Measurements from ENCODE around the gene RPS5.
A peak's percentile ranks its signal among the peaks of the same experiment; 100 is the strongest.
"Not testable (repeated sequence)": the region's sequence is repeated elsewhere in the genome, so short reads cannot be mapped to it uniquely, and the experiment has no call there.

Gene RPS5

DNA sequence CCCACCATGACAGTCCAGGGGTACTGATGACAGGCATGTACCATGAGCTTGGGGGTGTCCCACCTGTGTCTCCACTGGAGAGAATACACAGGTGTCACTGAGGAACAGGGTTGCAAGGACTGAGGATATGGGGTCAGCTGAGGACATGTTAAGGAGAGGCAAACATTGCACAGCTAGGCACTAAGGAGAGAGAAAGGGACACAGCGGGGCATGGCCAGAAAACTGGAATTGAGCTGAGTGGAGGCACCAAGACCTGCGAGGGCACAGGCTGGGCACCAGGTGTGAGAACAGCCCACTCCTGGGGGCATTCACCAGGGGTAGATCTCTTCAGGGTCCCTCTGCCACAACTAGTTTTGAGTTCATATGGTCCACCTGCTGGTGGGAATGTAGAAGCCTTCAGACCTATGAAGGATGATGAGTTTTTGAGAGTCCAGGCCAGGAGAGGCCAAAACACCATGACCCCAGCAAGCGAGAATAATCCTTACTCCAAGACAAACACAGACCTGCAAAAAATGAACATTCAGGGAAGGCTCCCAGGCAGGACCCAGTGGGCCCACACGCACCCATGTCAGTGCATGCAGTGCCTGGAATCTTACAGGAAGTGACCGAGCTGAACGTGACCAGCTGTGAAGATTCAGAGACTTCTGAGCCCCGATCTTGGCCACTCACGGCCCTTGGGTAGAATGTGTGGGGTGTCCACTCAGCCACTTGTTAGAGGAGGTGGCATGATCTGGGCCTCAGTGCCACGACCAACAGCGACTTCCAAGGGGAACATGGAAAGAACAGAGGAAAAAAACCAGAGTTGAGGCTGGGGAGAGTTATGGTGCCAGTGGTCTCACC lies 20.0 kb downstream of the RPS5 start:
- no peak for DNase-seq (ENCODE audit: low spot score)

DNA sequence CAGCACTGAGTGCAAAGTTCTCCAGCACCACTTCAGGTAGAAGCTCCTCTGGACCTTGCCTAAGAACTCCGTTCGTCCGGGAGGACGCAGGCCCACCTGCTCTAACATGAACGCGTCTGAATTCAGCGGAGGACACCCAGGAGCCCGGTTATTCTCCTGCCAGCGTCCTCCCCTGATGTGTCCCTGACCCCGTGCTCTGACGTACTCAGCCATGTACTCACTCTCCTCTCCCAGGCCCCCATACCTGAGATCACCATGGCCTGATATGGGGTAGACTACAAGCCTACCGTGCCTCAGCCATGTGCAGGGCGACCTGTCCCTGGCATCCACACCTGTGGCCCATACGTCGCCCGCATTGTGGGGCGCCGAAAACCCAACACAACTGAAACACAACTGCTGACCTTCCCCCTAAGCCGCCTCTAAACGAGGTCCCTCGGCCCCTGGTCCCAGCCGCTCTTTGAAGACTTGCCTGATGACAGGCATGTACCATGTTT lies 20.6 kb downstream of the RPS5 start:
- no peak for DNase-seq (ENCODE audit: low spot score)

DNA sequence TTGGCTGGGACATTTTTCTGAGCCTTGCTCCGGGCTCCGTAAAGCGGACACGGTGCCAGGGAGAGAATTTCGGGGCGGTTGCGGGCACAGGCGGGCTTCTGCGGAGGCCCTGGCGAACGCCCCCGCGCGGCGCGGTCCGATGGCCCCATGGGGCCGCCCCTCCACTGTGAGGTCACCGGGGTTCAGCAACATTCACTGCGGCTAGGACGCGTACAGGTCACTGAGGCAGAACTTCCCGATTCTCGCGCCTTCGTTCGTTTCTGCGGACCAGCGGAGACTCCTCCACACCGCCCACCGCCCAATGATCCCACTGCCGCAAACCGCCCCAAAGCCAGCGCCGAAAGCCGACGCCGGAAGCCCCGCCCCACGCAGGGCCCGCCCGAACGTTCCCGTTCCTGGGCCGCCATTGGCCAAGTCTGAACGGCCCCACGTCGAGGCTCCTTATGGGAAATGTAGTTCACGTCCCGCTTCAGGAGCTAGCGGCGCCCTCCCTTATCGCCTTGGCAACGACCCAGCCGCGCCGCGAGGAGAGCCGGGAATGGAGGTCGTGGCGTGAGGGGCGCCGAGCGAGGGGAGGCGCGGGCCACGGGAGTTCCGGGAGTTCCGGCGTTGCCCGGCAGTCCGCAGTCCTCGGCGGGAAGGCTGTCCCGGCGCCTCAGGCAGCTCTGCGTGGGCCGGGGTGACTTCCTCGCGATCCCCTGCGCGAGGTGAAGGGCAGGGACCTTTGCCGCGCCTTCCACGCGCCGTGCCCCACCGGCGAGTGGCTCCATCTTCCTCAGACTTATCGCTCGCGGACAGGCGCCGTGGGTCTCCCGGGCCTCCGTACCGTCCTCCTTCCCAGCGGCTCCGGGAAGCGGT lies 21.3 kb downstream of the RPS5 start, which contains the start of gene ZNF584:
ZNF584 (plus strand) TSS at position 498 of the 858 bp plus-strand sequence. CDS start 499 bp downstream, outside the sequence.
- DNase-seq (ENCODE audit: low spot score): peak; percentile 94

DNA sequence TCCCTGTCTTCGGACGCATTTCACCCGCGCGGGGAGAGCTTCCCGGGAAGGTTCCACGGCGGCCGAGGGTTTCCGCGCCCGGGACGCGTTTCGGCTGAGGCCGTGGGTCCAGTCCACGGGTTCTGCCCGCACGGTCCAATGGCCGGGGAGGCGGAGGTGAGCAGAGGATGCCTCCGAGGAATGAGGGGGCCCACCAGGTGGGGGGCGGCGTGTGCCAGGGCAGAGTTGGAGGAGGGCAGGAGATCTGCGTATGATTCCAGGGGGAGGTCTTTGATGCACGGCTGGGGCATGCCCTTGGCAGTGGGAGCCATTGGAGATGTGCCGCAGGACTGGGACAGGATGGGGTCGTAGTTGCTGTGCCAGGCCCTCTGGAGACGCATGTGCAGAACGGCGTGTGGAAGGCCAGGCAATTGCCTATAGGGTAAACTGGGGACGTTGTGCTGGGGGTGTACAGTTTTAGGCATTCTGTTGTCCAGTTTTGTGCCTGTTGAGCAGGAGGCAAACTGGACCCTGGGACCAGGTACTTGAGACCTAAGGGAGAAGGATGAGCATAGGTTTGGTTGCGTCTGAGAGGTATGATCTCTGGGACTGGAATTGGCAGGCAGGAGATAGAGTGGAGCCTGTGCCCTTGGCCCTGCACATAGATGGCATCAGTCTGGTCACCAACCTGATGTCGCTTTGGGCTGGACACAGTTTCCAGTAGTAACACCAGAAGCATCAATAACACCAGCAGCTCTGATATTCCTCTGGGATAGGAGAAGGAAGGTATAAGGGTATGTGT lies 22.1 kb downstream of the RPS5 start:
- peak; percentile 72 for DNase-seq (ENCODE audit: low spot score)

DNA sequence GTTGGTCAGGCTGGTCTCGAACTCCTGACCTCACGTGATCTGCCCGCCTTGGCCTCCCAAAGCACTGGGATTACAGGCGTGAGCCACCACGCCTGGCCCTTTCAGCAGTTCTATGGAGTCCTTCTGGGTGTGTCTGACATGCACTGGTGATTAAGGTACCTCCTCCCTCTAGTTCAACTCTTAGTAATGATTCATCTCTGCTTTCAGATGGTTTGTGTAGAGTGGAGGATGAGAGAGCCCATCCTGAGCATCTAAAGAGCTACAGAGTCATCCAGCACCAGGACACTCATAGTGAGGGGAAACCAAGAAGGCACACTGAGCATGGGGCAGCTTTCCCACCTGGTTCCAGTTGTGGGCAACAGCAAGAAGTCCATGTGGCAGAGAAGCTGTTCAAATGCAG lies 29.5 kb downstream of the RPS5 start:
- DNase-seq (ENCODE audit: low spot score): no peak

DNA sequence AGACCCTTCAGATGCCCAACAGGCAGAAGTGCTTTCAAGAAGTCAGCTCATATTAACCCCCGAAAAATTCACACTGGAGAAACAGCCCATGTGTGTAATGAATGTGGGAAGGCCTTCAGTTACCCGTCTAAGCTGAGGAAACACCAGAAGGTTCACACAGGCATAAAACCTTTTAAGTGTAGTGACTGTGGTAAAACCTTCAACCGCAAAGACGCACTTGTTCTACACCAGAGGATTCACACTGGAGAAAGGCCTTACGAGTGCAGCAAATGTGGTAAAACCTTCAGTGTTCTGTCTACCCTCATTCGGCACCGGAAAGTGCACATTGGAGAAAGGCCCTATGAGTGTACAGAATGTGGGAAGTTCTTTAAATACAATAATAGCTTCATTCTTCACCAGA lies 30.0 kb downstream of the RPS5 start:
- no peak for DNase-seq (ENCODE audit: low spot score)

DNA sequence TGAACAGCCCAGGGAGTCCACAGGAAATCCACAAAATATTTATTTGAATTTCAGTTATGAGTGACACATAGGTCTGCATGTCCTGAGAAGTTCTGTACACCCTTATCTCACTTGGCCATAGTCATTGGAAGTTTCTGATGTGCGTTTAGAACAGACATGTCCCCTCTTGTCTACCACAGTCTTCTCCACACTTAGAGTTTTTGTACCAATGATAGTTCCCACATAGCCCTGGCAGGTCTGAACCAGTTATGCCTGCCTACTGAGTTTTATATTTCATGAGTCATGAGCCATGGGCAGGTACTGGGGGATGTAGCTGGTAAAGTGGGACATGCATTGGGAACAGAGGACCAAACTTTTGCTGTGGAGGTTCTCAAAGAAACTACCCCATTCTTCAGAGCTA lies 41.5 kb downstream of the RPS5 start:
- no peak for DNase-seq (ENCODE audit: low spot score)

DNA sequence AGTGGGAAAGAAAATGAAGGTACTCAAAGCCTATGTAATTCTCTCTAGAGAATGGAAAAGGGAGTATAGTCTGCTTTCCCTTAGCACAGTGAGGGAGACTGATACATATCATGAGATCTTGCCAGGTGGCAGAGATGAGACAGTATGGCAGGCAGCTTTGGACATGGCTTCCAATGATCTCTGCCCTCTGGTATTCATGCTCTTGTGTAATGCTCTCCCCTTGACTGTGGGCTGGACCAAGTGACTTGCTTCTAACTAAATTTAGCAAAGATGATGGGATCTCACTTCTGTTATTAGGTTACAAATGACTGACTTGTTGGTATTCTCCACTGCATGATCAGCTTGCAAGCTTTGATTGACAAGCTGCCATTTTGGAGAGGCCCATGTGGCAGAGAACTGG lies 42.7 kb downstream of the RPS5 start:
- no peak for DNase-seq (ENCODE audit: low spot score)

DNA sequence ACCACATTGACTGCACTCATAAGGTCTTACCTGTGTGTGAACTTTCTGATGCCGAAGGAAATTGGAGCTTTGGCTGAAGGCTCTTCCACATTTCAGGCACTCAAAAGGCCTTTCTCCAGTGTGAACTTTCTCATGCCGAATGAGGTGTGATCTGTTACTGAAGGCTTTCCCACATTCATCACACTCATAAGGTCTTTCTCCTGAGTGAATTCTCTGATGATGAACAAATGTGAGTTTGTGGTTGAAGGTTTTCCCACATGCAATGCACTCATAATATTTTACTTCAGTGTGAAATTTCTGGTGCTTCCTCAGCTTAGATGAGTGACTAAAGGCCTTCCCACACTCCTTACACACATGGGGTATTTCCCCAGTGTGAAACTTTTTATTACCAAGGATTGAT lies 47.1 kb downstream of the RPS5 start:
- DNase-seq (ENCODE audit: low spot score): no peak

DNA sequence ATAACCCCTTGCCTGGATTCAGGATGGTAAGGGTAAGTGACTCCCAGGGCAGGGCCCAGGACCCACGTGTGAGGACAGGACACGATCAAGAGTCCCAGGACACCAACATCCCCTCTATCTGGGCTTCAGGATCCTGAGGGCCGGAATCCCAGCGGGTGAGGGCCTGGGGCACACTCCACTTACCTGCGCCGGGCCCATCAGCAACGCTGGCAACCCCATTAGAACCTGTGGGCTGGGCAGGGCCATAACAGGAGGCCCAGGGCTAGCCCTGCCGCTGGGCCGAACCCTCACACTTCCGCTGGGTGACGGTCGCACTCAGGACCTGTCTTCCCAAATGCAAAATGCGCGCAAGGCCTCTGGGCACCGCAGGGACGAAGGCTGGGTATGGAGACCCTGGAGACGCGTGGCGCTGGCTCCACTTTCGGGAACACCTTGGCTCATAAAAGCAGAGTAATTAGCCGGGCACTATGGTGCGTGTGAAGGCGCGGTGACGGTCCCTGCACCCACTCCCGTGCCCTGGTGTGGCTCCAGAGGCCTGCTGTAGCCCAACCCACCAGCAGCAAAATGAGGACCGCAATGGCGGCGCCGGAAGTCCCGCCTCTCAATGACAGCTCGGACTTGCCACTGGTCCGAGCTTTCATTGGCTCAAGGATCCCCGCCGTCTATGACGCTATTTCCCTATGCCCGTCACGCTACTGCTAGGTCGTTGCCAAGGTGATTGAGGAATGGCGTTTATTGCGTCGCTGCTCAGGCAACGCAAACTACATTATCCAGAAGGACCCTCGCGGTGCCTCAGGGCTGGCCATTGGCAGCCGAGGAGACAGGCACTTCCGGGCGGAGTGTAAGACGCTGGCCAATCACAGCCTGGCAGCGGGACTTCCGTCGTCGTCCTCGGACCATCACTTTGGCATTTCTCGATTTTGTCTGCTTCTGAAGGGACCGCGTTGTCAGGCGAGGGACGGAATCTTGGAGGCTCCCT lies 52.8 kb downstream of the RPS5 start, which contains the start of gene ZNF132:
ZNF132 (minus strand) TSS at position 578 of the 979 bp plus-strand sequence; CDS start at position 246, 332 bp downstream.
- DNase-seq (ENCODE audit: low spot score): peak; percentile 88

DNA sequence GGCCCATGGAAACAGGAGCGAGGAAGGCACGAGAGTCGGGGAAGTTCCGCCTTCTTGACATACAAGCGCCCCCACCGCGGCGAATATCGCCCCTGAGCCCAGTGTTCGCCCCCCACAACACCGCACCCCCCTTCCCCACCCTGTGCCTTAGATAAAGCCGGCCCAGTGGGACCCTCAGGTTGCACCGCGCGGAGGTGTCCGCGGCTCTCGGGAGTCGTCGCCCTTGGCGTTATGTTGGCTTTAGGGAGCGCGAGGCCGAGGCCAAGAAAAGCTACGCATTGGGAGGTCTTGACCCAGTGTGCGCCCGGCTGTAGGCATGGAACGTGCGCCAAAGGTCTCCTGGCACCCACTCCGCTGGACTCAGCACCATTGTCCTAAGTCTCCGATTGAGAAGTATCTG lies 53.5 kb downstream of the RPS5 start:
- peak; percentile 43 for DNase-seq (ENCODE audit: low spot score)

DNA sequence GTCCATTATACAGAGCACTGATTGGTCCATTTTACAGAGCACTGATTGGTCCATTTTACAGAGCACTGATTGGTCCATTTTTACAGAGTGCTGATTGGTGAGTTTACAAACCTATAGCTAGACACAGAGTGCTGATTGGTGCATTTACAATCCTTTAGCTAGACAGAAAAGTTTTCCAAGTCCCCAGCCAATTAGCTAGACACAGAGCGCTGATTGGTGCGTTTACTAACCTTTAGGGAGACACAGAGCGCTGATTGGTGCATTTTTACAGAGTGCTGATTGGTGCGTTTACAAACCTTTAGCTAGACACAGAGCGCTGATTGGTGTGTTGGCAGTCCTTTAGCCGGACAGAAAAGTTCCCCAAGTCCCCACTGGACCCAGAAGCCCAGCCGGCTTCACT lies 55.9 kb downstream of the RPS5 start:
- DNase-seq (ENCODE audit: low spot score): not testable (repeated sequence)
